Astrocyte (in vitro differentiated cells and primary cell): ENCODE measurements around the gene HECTD2.

Experiments used
- CTCF ChIP-seq: IDR thresholded peaks from 2 replicates; pipeline ENCODE4 v1.5.1; 2011; ENCODE audit warnings: low read depth, mild to moderate bottlenecking, inconsistent platforms, low read length, moderate library complexity; ENCODE audit not compliant: insufficient read depth
- EZH2 ChIP-seq: IDR thresholded peaks from 2 replicates; pipeline ENCODE4 v1.6.1; 2012; ENCODE audit warnings: mild to moderate bottlenecking, low read length, inconsistent platforms; ENCODE audit not compliant: insufficient read depth

GRCh38 chr10:91391920-91392319, 18.2 kb upstream of the HECTD2 start:
- TF ChIP-seq EZH2: no peak
- no peak for TF ChIP-seq CTCF
